ENCODE data around the gene HRG.

HRG gene

GRCh38 chr3:186664506-186664905 is 1.3 kb upstream of the HRG start:
- TF ChIP-seq ZNF274 (IDR thresholded peaks at IDR 0.05; ENCODE audit: low read depth, low read length) (no peak), SUZ12 (IDR thresholded peaks at IDR 0.05; ENCODE audit: extremely low read depth, insufficient read depth, insufficient read length) (no peak), YY1 (IDR thresholded peaks at IDR 0.05; ENCODE audit: insufficient read depth, insufficient read length) (no peak)
- H3K4me3 ChIP-seq (ENCODE audit: insufficient read length, low read depth): no peak overlapping the region
- DNase-seq (ENCODE audit: low read depth, low spot score): peak; percentile 16
- H3K27me3 ChIP-seq (ENCODE audit: insufficient read depth, insufficient read length): no peaks in the 10 kb centered on the region
- no peak overlapping the region for H3K9ac ChIP-seq (ENCODE audit: insufficient read length, low read depth)
- H3K36me3 ChIP-seq (ENCODE audit: insufficient read depth, insufficient read length, low read length): no peaks in the 10 kb centered on the region
- H3K4me1 ChIP-seq (ENCODE audit: insufficient read depth, insufficient read length): no peaks in the 10 kb centered on the region
- H3K9me3 ChIP-seq (ENCODE audit: insufficient read depth, low read length): no peaks in the 10 kb centered on the region; the same call in 1 of the 2 replicates

GRCh38 chr3:186668426-186668825 is 2.6 kb downstream of the HRG start:
- no peaks in the 10 kb centered on the region for H3K4me1 ChIP-seq (ENCODE audit: insufficient read depth, insufficient read length)
- no peak overlapping the region for H3K9ac ChIP-seq (ENCODE audit: insufficient read length, low read depth)
- H3K4me3 ChIP-seq (ENCODE audit: insufficient read length, low read depth): no peak overlapping the region
- DNase-seq (ENCODE audit: low read depth, low spot score): no peak
- H3K9me3 ChIP-seq (ENCODE audit: insufficient read depth, low read length): no peaks in the 10 kb centered on the region
- H3K36me3 ChIP-seq (ENCODE audit: insufficient read depth, insufficient read length, low read length): no peaks in the 10 kb centered on the region
- H3K27me3 ChIP-seq (ENCODE audit: insufficient read depth, insufficient read length): no peaks in the 10 kb centered on the region
- TF ChIP-seq YY1 (IDR thresholded peaks at IDR 0.05; ENCODE audit: insufficient read depth, insufficient read length) (no peak), SUZ12 (IDR thresholded peaks at IDR 0.05; ENCODE audit: extremely low read depth, insufficient read depth, insufficient read length) (no peak), ZNF274 (IDR thresholded peaks at IDR 0.05; ENCODE audit: low read depth, low read length) (no peak)

- no peak for TF ChIP-seq ZNF274 (IDR thresholded peaks at IDR 0.05; ENCODE audit: low read depth, low read length)
- no peak for TF ChIP-seq SUZ12 (IDR thresholded peaks at IDR 0.05; ENCODE audit: extremely low read depth, insufficient read depth, insufficient read length)
- TF ChIP-seq YY1 (IDR thresholded peaks at IDR 0.05; ENCODE audit: insufficient read depth, insufficient read length): no peak
- Histone ChIP-seq H3K9ac (ENCODE audit: insufficient read length, low read depth) (no peak overlapping the region), H3K4me3 (ENCODE audit: insufficient read length, low read depth) (no peak overlapping the region), H3K4me1 (ENCODE audit: insufficient read depth, insufficient read length) (no peaks in the 10 kb centered on the region), H3K36me3 (ENCODE audit: insufficient read depth, insufficient read length, low read length) (no peaks in the 10 kb centered on the region), H3K9me3 (ENCODE audit: insufficient read depth, low read length) (no peaks in the 10 kb centered on the region), H3K27me3 (ENCODE audit: insufficient read depth, insufficient read length) (no peaks in the 10 kb centered on the region)
- no peak for DNase-seq (ENCODE audit: low read depth, low spot score)
Measured at GRCh38 chr3:186669378-186670084, 3.7 kb downstream of the HRG start.

GRCh38 chr3:186670155-186670554 is 4.3 kb downstream of the HRG start:
- H3K27me3 ChIP-seq (ENCODE audit: insufficient read depth, insufficient read length): no peaks in the 10 kb centered on the region
- no peak overlapping the region for H3K4me3 ChIP-seq (ENCODE audit: insufficient read length, low read depth)
- TF ChIP-seq ZNF274 (IDR thresholded peaks at IDR 0.05; ENCODE audit: low read depth, low read length) (no peak), SUZ12 (IDR thresholded peaks at IDR 0.05; ENCODE audit: extremely low read depth, insufficient read depth, insufficient read length) (no peak), YY1 (IDR thresholded peaks at IDR 0.05; ENCODE audit: insufficient read depth, insufficient read length) (no peak)
- H3K4me1 ChIP-seq (ENCODE audit: insufficient read depth, insufficient read length): no peaks in the 10 kb centered on the region
- H3K9ac ChIP-seq (ENCODE audit: insufficient read length, low read depth): no peak overlapping the region
- H3K9me3 ChIP-seq (ENCODE audit: insufficient read depth, low read length): no peaks in the 10 kb centered on the region
- no peak for DNase-seq (ENCODE audit: low read depth, low spot score)
- H3K36me3 ChIP-seq (ENCODE audit: insufficient read depth, insufficient read length, low read length): no peaks in the 10 kb centered on the region

GRCh38 chr3:186671051-186671450 is 5.2 kb downstream of the HRG start:
- H3K4me3 ChIP-seq (ENCODE audit: insufficient read length, low read depth): no peak overlapping the region
- H3K27me3 ChIP-seq (ENCODE audit: insufficient read depth, insufficient read length): no peaks in the 10 kb centered on the region
- DNase-seq (ENCODE audit: low read depth, low spot score): no peak
- no peaks in the 10 kb centered on the region for H3K9me3 ChIP-seq (ENCODE audit: insufficient read depth, low read length)
- H3K36me3 ChIP-seq (ENCODE audit: insufficient read depth, insufficient read length, low read length): no peaks in the 10 kb centered on the region
- H3K9ac ChIP-seq (ENCODE audit: insufficient read length, low read depth): no peak overlapping the region
- TF ChIP-seq SUZ12 (IDR thresholded peaks at IDR 0.05; ENCODE audit: extremely low read depth, insufficient read depth, insufficient read length) (no peak), ZNF274 (IDR thresholded peaks at IDR 0.05; ENCODE audit: low read depth, low read length) (no peak), YY1 (IDR thresholded peaks at IDR 0.05; ENCODE audit: insufficient read depth, insufficient read length) (no peak)
- H3K4me1 ChIP-seq (ENCODE audit: insufficient read depth, insufficient read length): no peaks in the 10 kb centered on the region

- Histone ChIP-seq H3K27me3 (ENCODE audit: insufficient read depth, insufficient read length) (peaks cover 4% of the 10 kb centered on the region), H3K36me3 (ENCODE audit: insufficient read depth, insufficient read length, low read length) (no peaks in the 10 kb centered on the region), H3K9ac (ENCODE audit: insufficient read length, low read depth) (no peak overlapping the region), H3K4me3 (ENCODE audit: insufficient read length, low read depth) (no peak overlapping the region), H3K4me1 (ENCODE audit: insufficient read depth, insufficient read length) (no peaks in the 10 kb centered on the region), H3K9me3 (ENCODE audit: insufficient read depth, low read length) (no peaks in the 10 kb centered on the region)
- no peak for DNase-seq (ENCODE audit: low read depth, low spot score)
- no peak for TF ChIP-seq SUZ12 (IDR thresholded peaks at IDR 0.05; ENCODE audit: extremely low read depth, insufficient read depth, insufficient read length)
- no peak for TF ChIP-seq YY1 (IDR thresholded peaks at IDR 0.05; ENCODE audit: insufficient read depth, insufficient read length)
- TF ChIP-seq ZNF274 (IDR thresholded peaks at IDR 0.05; ENCODE audit: low read depth, low read length): no peak
Measured at GRCh38 chr3:186678604-186679003, 12.8 kb downstream of the HRG start.

- TF ChIP-seq SUZ12 (IDR thresholded peaks at IDR 0.05; ENCODE audit: extremely low read depth, insufficient read depth, insufficient read length): no peak
- TF ChIP-seq YY1 (IDR thresholded peaks at IDR 0.05; ENCODE audit: insufficient read depth, insufficient read length): no peak
- no peak for TF ChIP-seq ZNF274 (IDR thresholded peaks at IDR 0.05; ENCODE audit: low read depth, low read length)
- H3K9ac ChIP-seq (ENCODE audit: insufficient read length, low read depth): no peak overlapping the region
- DNase-seq (ENCODE audit: low read depth, low spot score): no peak
- H3K4me1 ChIP-seq (ENCODE audit: insufficient read depth, insufficient read length): no peaks in the 10 kb centered on the region
- H3K36me3 ChIP-seq (ENCODE audit: insufficient read depth, insufficient read length, low read length): no peaks in the 10 kb centered on the region
- H3K4me3 ChIP-seq (ENCODE audit: insufficient read length, low read depth): no peak overlapping the region
- peaks cover 4% of the 10 kb centered on the region for H3K27me3 ChIP-seq (ENCODE audit: insufficient read depth, insufficient read length)
- no peaks in the 10 kb centered on the region for H3K9me3 ChIP-seq (ENCODE audit: insufficient read depth, low read length)
Measured at GRCh38 chr3:186679151-186679550, 13.3 kb downstream of the HRG start.
